B cell (primary cell): ENCODE results near the gene CEL. TPM values are rescaled to one million over a fixed set of nuclear protein-coding genes. Genes with fewer than 3 reads are reported as not detected.
"Not testable (repeated sequence)": the region's sequence is repeated elsewhere in the genome, so short reads cannot be mapped to it uniquely, and the experiment has no call there.

Experiments used
- ATAC-seq: fragments of 200-7000 bp; cut with Tn5 transposase; one replicate; pipeline ENCODE4 v1.10.0; 2021; ENCODE audit warnings: low read depth, mild to moderate bottlenecking, moderate number of reproducible peaks, moderate library complexity
- CTCF ChIA-PET: fragments of 350-600 bp; sonication (Branson Sonifier 250); formaldehyde crosslinking; loops from one replicate; lab custom pipeline; 2021; ENCODE audit warnings: antibody characterized with exemption, inconsistent platforms; lab: Charles Lee
- POLR2A ChIA-PET: fragments of 350-600 bp; sonication (Branson Sonifier 250); formaldehyde crosslinking; loops from one replicate; lab custom pipeline; 2021; ENCODE audit warnings: antibody characterized with exemption; lab: Charles Lee
- DNase-seq: peaks from one replicate; pipeline ENCODE4 v3.0.0; 2013
- H2AFZ ChIP-seq: 2 replicates; pipeline ENCODE4 v1.6.1; 2012; ENCODE audit warnings: mild to moderate bottlenecking, low read depth, low read length; ENCODE audit not compliant: insufficient read depth, poor library complexity, severe bottlenecking
- H3K27ac ChIP-seq, 2 donors: 1 replicate in 1 of 2; 2 replicates in 1 of 2; pipeline ENCODE4 v1.5.1; 2012 to 2013; ENCODE audit warnings: low read length in 2 of 2, mild to moderate bottlenecking in 2 of 2, moderate library complexity in 1 of 2
- H3K27me3 ChIP-seq, 4 experiments: fragments of 200-600 bp in 1 of 4; sonication (generic) in 1 of 4; replicated peaks in 1 of 4; 1 replicate in 2 of 4; 2 replicates in 2 of 4; pipeline versions ENCODE4 v1.6.1 to v1.7.0; 2013 to 2016; ENCODE audit warnings: low read length in 3 of 4, mild to moderate bottlenecking in 2 of 4, mixed read lengths in 1 of 4, moderate library complexity in 1 of 4; ENCODE audit not compliant: insufficient read depth in 4 of 4, control insufficient read depth in 3 of 4; ENCODE audit errors: control extremely low read depth in 1 of 4
- H3K36me3 ChIP-seq, 2 experiments: replicated peaks in 1 of 2; 1 replicate in 1 of 2; 2 replicates in 1 of 2; pipeline versions ENCODE4 v1.6.1 to v1.7.1; 2013; ENCODE audit warnings: low read length in 1 of 2; ENCODE audit not compliant: insufficient read depth in 2 of 2, control insufficient read depth in 1 of 2; ENCODE audit errors: control extremely low read depth in 1 of 2, extremely low read depth in 1 of 2
- H3K4me1 ChIP-seq, 2 donors: fragments of 200-600 bp in 1 of 2; sonication (generic) in 1 of 2; 1 replicate in 1 of 2; 2 replicates in 1 of 2; pipeline versions ENCODE4 v1.5.1 to v1.6.1; 2013 to 2017; ENCODE audit warnings: low read length in 2 of 2; ENCODE audit not compliant: control insufficient read depth in 2 of 2, insufficient read depth in 2 of 2
- H3K4me2 ChIP-seq: replicated peaks from 2 replicates; pipeline ENCODE3; 2012; ENCODE audit warnings: mild to moderate bottlenecking, low read depth, low read length; ENCODE audit not compliant: poor library complexity, severe bottlenecking
- H3K4me3 ChIP-seq, 5 experiments: fragments of 200-600 bp in 1 of 5; sonication (generic) in 1 of 5; 1 replicate in 3 of 5; 2 replicates in 2 of 5; pipeline versions ENCODE4 v1.5.1 to v1.7.0; 2011 to 2016; ENCODE audit warnings: low read length in 4 of 5, mild to moderate bottlenecking in 4 of 5, low read depth in 2 of 5, control low read depth in 1 of 5, moderate library complexity in 1 of 5; ENCODE audit not compliant: insufficient read depth in 1 of 5; ENCODE audit errors: control extremely low read depth in 1 of 5, extremely low read depth in 1 of 5
- H3K79me2 ChIP-seq: fragments of 200-600 bp; sonication (generic); one replicate; pipeline ENCODE4 v1.6.0; 2016; ENCODE audit warnings: low read length; ENCODE audit not compliant: control insufficient read depth, insufficient read depth
- H3K9ac ChIP-seq: fragments of 200-600 bp; sonication (generic); 2 replicates; pipeline ENCODE4 v1.6.1; 2017; ENCODE audit warnings: mild to moderate bottlenecking, low read length, moderate library complexity
- H3K9me3 ChIP-seq, 3 donors: one replicate each; pipeline versions ENCODE4 v1.6.1 to v1.7.1; 2013; ENCODE audit warnings: low read length in 2 of 3; ENCODE audit not compliant: control insufficient read depth in 2 of 3, insufficient read depth in 1 of 3; ENCODE audit errors: control extremely low read depth in 1 of 3
- H4K20me1 ChIP-seq: 2 replicates; pipeline ENCODE4 v1.6.0; 2012; ENCODE audit warnings: mild to moderate bottlenecking, low read length; ENCODE audit not compliant: insufficient read depth, control insufficient read depth, poor library complexity, severe bottlenecking
- H3K27ac Mint-ChIP-seq: one replicate; pipeline ENCODE4 v1.8.0; 2021; ENCODE audit warnings: mixed read lengths
- H3K27me3 Mint-ChIP-seq: one replicate; pipeline ENCODE4 v1.8.0; 2021; ENCODE audit warnings: mixed read lengths
- H3K4me1 Mint-ChIP-seq: one replicate; pipeline ENCODE4 v1.8.0; 2021; ENCODE audit warnings: mixed read lengths
- H3K4me3 Mint-ChIP-seq: one replicate; pipeline ENCODE4 v1.8.0; 2021; ENCODE audit warnings: mixed read lengths
- H3K9me3 Mint-ChIP-seq: one replicate; pipeline ENCODE4 v1.8.0; 2022; ENCODE audit warnings: mixed read lengths; ENCODE audit not compliant: insufficient read depth
- EZH2 ChIP-seq: IDR thresholded peaks from 2 replicates; pipeline ENCODE4 v1.6.1; 2012; ENCODE audit warnings: borderline replicate concordance, low read depth, mild to moderate bottlenecking, moderate library complexity, low read length; ENCODE audit not compliant: insufficient read depth, poor library complexity, severe bottlenecking
- WGBS: methylation state at CpG from one replicate; pipeline ENCODE4 v1.1.5; 2013; ENCODE audit warnings: missing lambda C conversion rate; ENCODE audit not compliant: insufficient coverage; 5-methylcytosine and 5-hydroxymethylcytosine counted together
- intact Hi-C: fragments of 100-400 bp; cut with micrococcal nuclease; formaldehyde crosslinking; loops from one replicate; pipeline ENCODE4 v1.10.0; 2022
- polyA plus RNA-seq: library from polyadenylated mRNA; depleted of rRNA; stranded (reverse); fragments of >200 nt; gene quantifications from 2 replicates; pipeline ENCODE4 v1.2.3, GENCODE V29; 2012
- total RNA-seq, 2 donors: library from RNA; stranded (reverse); fragments of 120-200 nt in 1 of 2; gene quantifications; 1 replicate in 1 of 2; 2 replicates in 1 of 2; pipeline versions ENCODE4 v1.2.3 to v1.2.4, GENCODE V29; 2013 to 2022
- TF ChIP-seq, protein P1 (sequence below): fragments of 200-600 bp; IDR thresholded peaks from one replicate; pipeline ENCODE4 v1.8.0; 2022; ENCODE audit warnings: antibody characterized with exemption, mild to moderate bottlenecking

The CEL gene
- total and polyA plus RNA-seq, 2 donors (not counting 1 experiment from before 2014, with no cell fraction given) = 0.51 to 0.57 TPM

DNA sequence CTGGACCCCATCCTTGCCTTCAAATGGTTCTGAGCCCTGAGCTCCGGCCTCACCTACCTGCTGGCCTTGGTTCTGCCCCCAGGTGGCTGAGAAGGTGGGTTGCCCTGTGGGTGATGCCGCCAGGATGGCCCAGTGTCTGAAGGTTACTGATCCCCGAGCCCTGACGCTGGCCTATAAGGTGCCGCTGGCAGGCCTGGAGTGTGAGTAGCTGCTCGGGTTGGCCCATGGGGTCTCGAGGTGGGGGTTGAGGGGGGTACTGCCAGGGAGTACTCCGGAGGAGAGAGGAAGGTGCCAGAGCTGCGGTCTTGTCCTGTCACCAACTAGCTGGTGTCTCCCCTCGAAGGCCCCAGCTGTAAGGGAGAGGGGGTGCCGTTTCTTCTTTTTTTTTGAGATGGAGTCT lies 5.2 kb downstream of the CEL start:
- H3K27me3 ChIP-seq = no peaks in the 10 kb centered on the region
- 97% methylated on average over 10 of the region's 11 CpGs for WGBS
- Mint-ChIP-seq H3K9me3 (no peaks in the 10 kb centered on the region), H3K4me3 (no peak overlapping the region), H3K27me3 (no peaks in the 10 kb centered on the region), H3K4me1 (no peaks in the 10 kb centered on the region), H3K27ac (no peak overlapping the region)
- DNase-seq (no peak), ATAC-seq (no peak)
- H2AFZ ChIP-seq = no peak overlapping the region
- no peak overlapping the region for H3K4me3 ChIP-seq
- intact Hi-C loops = no loop called here
- TF ChIP-seq, protein P1, sequence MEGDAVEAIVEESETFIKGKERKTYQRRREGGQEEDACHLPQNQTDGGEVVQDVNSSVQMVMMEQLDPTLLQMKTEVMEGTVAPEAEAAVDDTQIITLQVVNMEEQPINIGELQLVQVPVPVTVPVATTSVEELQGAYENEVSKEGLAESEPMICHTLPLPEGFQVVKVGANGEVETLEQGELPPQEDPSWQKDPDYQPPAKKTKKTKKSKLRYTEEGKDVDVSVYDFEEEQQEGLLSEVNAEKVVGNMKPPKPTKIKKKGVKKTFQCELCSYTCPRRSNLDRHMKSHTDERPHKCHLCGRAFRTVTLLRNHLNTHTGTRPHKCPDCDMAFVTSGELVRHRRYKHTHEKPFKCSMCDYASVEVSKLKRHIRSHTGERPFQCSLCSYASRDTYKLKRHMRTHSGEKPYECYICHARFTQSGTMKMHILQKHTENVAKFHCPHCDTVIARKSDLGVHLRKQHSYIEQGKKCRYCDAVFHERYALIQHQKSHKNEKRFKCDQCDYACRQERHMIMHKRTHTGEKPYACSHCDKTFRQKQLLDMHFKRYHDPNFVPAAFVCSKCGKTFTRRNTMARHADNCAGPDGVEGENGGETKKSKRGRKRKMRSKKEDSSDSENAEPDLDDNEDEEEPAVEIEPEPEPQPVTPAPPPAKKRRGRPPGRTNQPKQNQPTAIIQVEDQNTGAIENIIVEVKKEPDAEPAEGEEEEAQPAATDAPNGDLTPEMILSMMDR = no peak
- TF ChIP-seq EZH2 = no peak
- POLR2A ChIA-PET = no interaction called here
- no peaks in the 10 kb centered on the region for H3K79me2 ChIP-seq
- H3K4me2 ChIP-seq = no peak overlapping the region
- CTCF ChIA-PET = interaction anchor here (0.9 kb wide), 1 partner anchor 114 kb away, joined by 3 read pairs; no protein-coding TSS in a partner anchor
- no peaks in the 10 kb centered on the region for H3K4me1 ChIP-seq
- H3K9me3 ChIP-seq = no peaks in the 10 kb centered on the region
- no peaks in the 10 kb centered on the region for H3K36me3 ChIP-seq
- H3K27ac ChIP-seq = no peak overlapping the region
- no peaks in the 10 kb centered on the region for H4K20me1 ChIP-seq
- H3K9ac ChIP-seq = no peak overlapping the region

DNA sequence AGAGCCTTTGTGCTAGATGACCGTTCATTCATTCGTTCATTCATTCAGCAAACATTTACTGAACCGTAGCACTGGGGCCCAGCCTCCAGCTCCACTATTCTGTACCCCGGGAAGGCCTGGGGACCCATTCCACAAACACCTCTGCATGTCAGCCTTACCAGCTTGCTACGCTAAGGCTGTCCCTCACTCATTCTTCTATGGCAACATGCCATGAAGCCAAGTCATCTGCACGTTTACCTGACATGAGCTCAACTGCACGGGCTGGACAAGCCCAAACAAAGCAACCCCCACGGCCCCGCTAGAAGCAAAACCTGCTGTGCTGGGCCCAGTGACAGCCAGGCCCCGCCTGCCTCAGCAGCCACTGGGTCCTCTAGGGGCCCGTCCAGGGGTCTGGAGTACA lies 6.0 kb downstream of the CEL start:
- ChIA-PET CTCF (no interaction called here), POLR2A (no interaction called here)
- 89% methylated on average over 9 of the region's 11 CpGs for WGBS
- Histone ChIP-seq H3K9me3 (no peaks in the 10 kb centered on the region), H3K4me2 (no peak overlapping the region), H3K9ac (no peak overlapping the region), H3K27me3 (no peaks in the 10 kb centered on the region), H3K4me1 (no peaks in the 10 kb centered on the region), H3K4me3 (no peak overlapping the region), H3K79me2 (no peaks in the 10 kb centered on the region), H4K20me1 (no peaks in the 10 kb centered on the region), H3K27ac (no peak overlapping the region), H3K36me3 (no peaks in the 10 kb centered on the region), H2AFZ (no peak overlapping the region)
- TF ChIP-seq EZH2 = no peak
- TF ChIP-seq, protein P1 = no peak
- intact Hi-C loops = no loop called here
- Mint-ChIP-seq H3K27ac (no peak overlapping the region), H3K4me1 (no peaks in the 10 kb centered on the region), H3K9me3 (no peaks in the 10 kb centered on the region), H3K27me3 (no peaks in the 10 kb centered on the region), H3K4me3 (no peak overlapping the region)
- DNase-seq (no peak), ATAC-seq (no peak)

GRCh38 chr9:133068431-133068830 lies 6.7 kb downstream of the CEL start:
- H3K36me3 ChIP-seq, H3K4me1 Mint-ChIP-seq, H3K79me2 ChIP-seq, H4K20me1 ChIP-seq, CTCF ChIA-PET, H3K27me3 Mint-ChIP-seq, H3K4me3 Mint-ChIP-seq, intact Hi-C loops, ATAC-seq, DNase-seq, H3K4me1 ChIP-seq, H3K4me2 ChIP-seq, H2AFZ ChIP-seq, POLR2A ChIA-PET, H3K9me3 ChIP-seq, H3K9me3 Mint-ChIP-seq, H3K9ac ChIP-seq, H3K27ac Mint-ChIP-seq, H3K27ac ChIP-seq, H3K27me3 ChIP-seq, H3K4me3 ChIP-seq: not testable (repeated sequence)
- no CpG with 5 or more reads among the region's 15 CpGs for WGBS
